OCI-LY1 (cell line): ENCODE measurements around the gene FGD3.

ENCODE experiments used
- H2AFZ ChIP-seq: fragments of 200-600 bp; sonication (generic), shearing (Covaris generic); 2 replicates; pipeline ENCODE4 v1.6.0; 2014; ENCODE audit warnings: antibody characterized with exemption, mild to moderate bottlenecking, low read length
- H3F3A ChIP-seq: fragments of 200-600 bp; sonication (generic), shearing (Covaris generic); 2 replicates; pipeline ENCODE4 v1.6.0; 2014; ENCODE audit warnings: mild to moderate bottlenecking, antibody characterized with exemption, low read length, moderate library complexity; ENCODE audit not compliant: insufficient read depth
- H3K27ac ChIP-seq: fragments of 200-600 bp; sonication (generic); 2 replicates; pipeline ENCODE4 v1.5.1; 2014; ENCODE audit warnings: low read length, mixed run types, mild to moderate bottlenecking, low read depth; ENCODE audit not compliant: poor library complexity, severe bottlenecking
- H3K27me3 ChIP-seq: fragments of 200-600 bp; sonication (generic); 2 replicates; pipeline ENCODE4 v1.6.0; 2014; ENCODE audit warnings: antibody characterized with exemption, mild to moderate bottlenecking, low read length, moderate library complexity; ENCODE audit not compliant: insufficient read depth
- H3K36me3 ChIP-seq: fragments of 200-600 bp; sonication (generic); 2 replicates; pipeline ENCODE4 v1.6.1; 2014; ENCODE audit warnings: mild to moderate bottlenecking, antibody characterized with exemption, low read length, moderate library complexity, mixed read lengths; ENCODE audit not compliant: insufficient read depth
- H3K4me1 ChIP-seq: fragments of 200-600 bp; sonication (generic); 2 replicates; pipeline ENCODE4 v1.5.1; 2014; ENCODE audit warnings: mild to moderate bottlenecking, low read length, moderate library complexity; ENCODE audit not compliant: insufficient read depth, severe bottlenecking
- H3K4me2 ChIP-seq: fragments of 200-600 bp; sonication (generic), shearing (Covaris generic); 2 replicates; pipeline ENCODE4 v1.6.1; 2014; ENCODE audit warnings: low read length
- H3K4me3 ChIP-seq: fragments of 200-600 bp; sonication (generic); 2 replicates; pipeline ENCODE4 v1.5.1; 2014; ENCODE audit warnings: low read length, low read depth, mild to moderate bottlenecking, mixed read lengths; ENCODE audit not compliant: poor library complexity, severe bottlenecking
- H3K79me2 ChIP-seq: fragments of 200-600 bp; shearing (Covaris generic); 2 replicates; pipeline ENCODE4 v1.6.1; 2016; ENCODE audit warnings: mixed run types, low read length, mixed read lengths; ENCODE audit not compliant: insufficient read depth
- H3K9ac ChIP-seq: fragments of 200-600 bp; sonication (generic), shearing (Covaris generic); 2 replicates; pipeline ENCODE4 v1.6.1; 2014; ENCODE audit warnings: mild to moderate bottlenecking, low read length, mixed read lengths
- H3K9me2 ChIP-seq: fragments of 200-600 bp; sonication (generic), shearing (Covaris generic); 2 replicates; pipeline ENCODE4 v1.6.1; 2014; ENCODE audit warnings: low read depth, mild to moderate bottlenecking, low read length, mixed read lengths
- H3K9me3 ChIP-seq: fragments of 200-600 bp; shearing (Covaris generic); 2 replicates; pipeline ENCODE4 v1.6.1; 2014; ENCODE audit warnings: low read length, mixed read lengths
- H4K20me1 ChIP-seq: fragments of 200-600 bp; sonication (generic), shearing (Covaris generic); 2 replicates; pipeline ENCODE4 v1.6.0; 2016; ENCODE audit warnings: mild to moderate bottlenecking, low read length; ENCODE audit not compliant: insufficient read depth
- CTCF ChIP-seq: fragments of 200-600 bp; sonication (generic), shearing (Covaris generic); IDR thresholded peaks from 2 replicates; pipeline ENCODE4 v1.5.1; 2017; ENCODE audit warnings: mild to moderate bottlenecking, antibody characterized with exemption, low read length, moderate library complexity, mixed read lengths
- EZH2 ChIP-seq: fragments of 200-600 bp; sonication (generic), shearing (Covaris generic); IDR thresholded peaks from 2 replicates; pipeline ENCODE4 v1.8.0; 2017; ENCODE audit warnings: borderline replicate concordance, mixed run types, mild to moderate bottlenecking, antibody characterized with exemption, low read length, moderate library complexity, mixed read lengths

The FGD3 gene

GRCh38 chr9:92983984-92984589, 36.8 kb downstream of the FGD3 start:
- Histone ChIP-seq H3K4me1 (no peaks in the 10 kb centered on the region), H3K9ac (no peak overlapping the region), H3K4me3 (no peak overlapping the region), H3K27ac (no peak overlapping the region), H3K9me2 (no peaks in the 10 kb centered on the region), H3K4me2 (no peak overlapping the region), H3K79me2 (0 out of 2 replicates have a peak, but pooled peaks cover 10% of the 10 kb centered on the region), H2AFZ (no peak overlapping the region), H3K9me3 (peaks cover 19% of the 10 kb centered on the region), H4K20me1 (no peaks in the 10 kb centered on the region), H3K27me3 (no peaks in the 10 kb centered on the region), H3F3A (no peaks in the 10 kb centered on the region), H3K36me3 (peaks cover 77% of the 10 kb centered on the region)
- no peak for TF ChIP-seq CTCF
- TF ChIP-seq EZH2 = no peak

GRCh38 chr9:92984976-92985375, 37.7 kb downstream of the FGD3 start:
- H3K36me3 ChIP-seq = peaks cover 69% of the 10 kb centered on the region
- H3K4me2 ChIP-seq = no peak overlapping the region
- no peaks in the 10 kb centered on the region for H3F3A ChIP-seq
- TF ChIP-seq EZH2 (no peak), CTCF (no peak)
- H3K4me1 ChIP-seq = no peaks in the 10 kb centered on the region
- no peak overlapping the region for H3K4me3 ChIP-seq
- H4K20me1 ChIP-seq = no peaks in the 10 kb centered on the region
- H3K9me3 ChIP-seq = peaks cover 19% of the 10 kb centered on the region
- H3K27me3 ChIP-seq = no peaks in the 10 kb centered on the region
- H3K9me2 ChIP-seq = no peaks in the 10 kb centered on the region
- no peak overlapping the region for H2AFZ ChIP-seq
- no peak overlapping the region for H3K9ac ChIP-seq
- no peak overlapping the region for H3K27ac ChIP-seq
- H3K79me2 ChIP-seq = 0 out of 2 replicates have a peak, but pooled peaks cover 5% of the 10 kb centered on the region

GRCh38 chr9:92986176-92987119, 39.1 kb downstream of the FGD3 start:
- Histone ChIP-seq H3F3A (no peaks in the 10 kb centered on the region), H3K9me3 (peaks cover 17% of the 10 kb centered on the region), H4K20me1 (no peaks in the 10 kb centered on the region), H2AFZ (no peak overlapping the region), H3K4me1 (no peaks in the 10 kb centered on the region), H3K4me2 (no peak overlapping the region), H3K36me3 (peaks cover 62% of the 10 kb centered on the region), H3K9me2 (no peaks in the 10 kb centered on the region), H3K4me3 (no peak overlapping the region), H3K27me3 (no peaks in the 10 kb centered on the region), H3K9ac (no peak overlapping the region), H3K27ac (no peak overlapping the region), H3K79me2 (no peaks in the 10 kb centered on the region)
- TF ChIP-seq EZH2 = no peak
- peak; percentile 68; the same call in 1 of the 2 replicates for TF ChIP-seq CTCF
